ENCODE results near the gene LHX3. TPM values are rescaled to one million over a fixed set of nuclear protein-coding genes. Genes with fewer than 3 reads are reported as not detected.

The LHX3 gene
- total RNA-seq (2013; cell fraction: nucleolus; rRNA removed) = not detected in 2 replicates
- total RNA-seq (2014; rRNA removed) (not detected in 2 replicates), total RNA-seq (2014; rRNA removed; fragmentation: Illumina TruSeq; extraction: Trizol) (not detected in 2 replicates), total RNA-seq (2021) (not detected in 2 replicates), polyA plus RNA-seq (2011; rRNA removed) (not detected in 2 replicates), polyA plus RNA-seq (2014; fragmentation: Illumina TruSeq; extraction: Trizol) (not detected in 2 replicates), polyA plus RNA-seq (2014; fragmentation: Nextera tagmentation; extraction: Ambion mirVana) (not detected), polyA plus RNA-seq (2014; rRNA removed) (not detected in 2 replicates), polyA plus RNA-seq (2016; fragmentation: Nextera tagmentation; extraction: Ambion mirVana) (not detected), polyA minus RNA-seq (2011; rRNA and poly(A)+ RNA removed) (not detected in 2 replicates), Bru-seq, nascent RNA (percentile 8 among the genes with signal in this experiment), BruChase-seq, experiment 1, labeled RNA remaining after a 6-hour chase (percentile 14 among the genes with signal in this experiment), BruChase-seq, experiment 2, labeled RNA remaining after a 2-hour chase (percentile 16 among the genes with signal in this experiment)
- not detected for polyA plus RNA-seq (2011; ENCODE audit: low read depth)
- polyA plus RNA-seq (2011; cell fraction: cytosol; rRNA removed) = not detected in 2 replicates
- polyA plus RNA-seq (2011; cell fraction: nucleus; rRNA removed) = 0.06 TPM in 1 of 2 replicates, not detected in the other
- not detected in 2 replicates for polyA plus RNA-seq (2012)
- polyA minus RNA-seq (2011; cell fraction: cytosol; rRNA and poly(A)+ RNA removed) = not detected in 2 replicates
- polyA minus RNA-seq (2011; cell fraction: nucleus; rRNA and poly(A)+ RNA removed) = not detected in 2 replicates
- long read RNA-seq, experiment 1 = 0 reads
- long read RNA-seq, experiment 2 = 0 reads

GRCh38 chr9:136204838-136205706 lies at the start of gene LHX3:
TSS of gene LHX3 (minus strand) at chr9:136205128. CDS start at chr9:136205012, 116 bp downstream.
- Histone ChIP-seq H3K27me3 (replicated peaks in 1 of 2; ENCODE audit: control insufficient read depth in 2 of 2, insufficient read depth in 2 of 2, low read length in 1 of 2) (peaks cover 5 to 6% of the 10 kb centered on the region in 2 experiments; a peak in 3 of 4 replicates), H3K36me3 (ENCODE audit: control insufficient read depth in 2 of 2, insufficient read depth in 2 of 2, low read length in 1 of 2) (peaks cover 0 to 3% of the 10 kb centered on the region in 2 experiments; a peak in 3 of 4 replicates), H3K79me2 (ENCODE audit: control insufficient read depth, insufficient read depth, low read length) (no peaks in the 10 kb centered on the region), H3K9me3 (replicated peaks; ENCODE audit: control insufficient read depth, insufficient read depth, low read length) (no peaks in the 10 kb centered on the region), H4K20me1 (ENCODE audit: control insufficient read depth, insufficient read depth) (peaks cover 4% of the 10 kb centered on the region; the same call in 1 of the 2 replicates), H3K27ac (ENCODE audit: control insufficient read depth, insufficient read depth) (no peak within 1 kb of the TSS), H3K4me2 (ENCODE audit: control insufficient read depth, insufficient read depth) (no peak within 1 kb of the TSS), H3K9ac (ENCODE audit: control insufficient read depth, insufficient read depth, low read length) (no peak within 1 kb of the TSS), H2AFZ (ENCODE audit: control insufficient read depth, low read depth, low read length) (no peak within 1 kb of the TSS), H3K4me1 (ENCODE audit: control insufficient read depth, insufficient read depth, low read length) (no peaks in the 10 kb centered on the region), H3K4me3 (no peak within 1 kb of the TSS)
- in situ Hi-C loops (cut with MboI) = no loop called here
- ATAC-seq (peak; percentile 48), DNase-seq (ENCODE audit: low read depth, low spot score) (no peak), FAIRE-seq (no peak)
- intact Hi-C loops (cut with micrococcal nuclease; ENCODE audit: unreplicated experiment) = no loop called here
- WGBS (ENCODE audit: insufficient coverage, insufficient replicate concordance, low lambda C conversion rate, missing lambda C conversion rate) = 42% methylated on average over 40 of the region's 70 CpGs
- POLR2A ChIA-PET = no interaction called here
- RAD21 ChIA-PET (ENCODE audit: unreplicated experiment) = no interaction called here
- CTCF ChIA-PET = interaction anchor here (1.7 kb wide), 1 partner anchor 38 kb away, joined by 4 read pairs; no protein-coding TSS in a partner anchor
- SMC1A ChIA-PET (ENCODE audit: uncharacterized antibody, unreplicated experiment) = no interaction called here
- BruUV-seq (replicated peaks) = no TSS peak
- TF ChIP-seq ELK1 (IDR thresholded peaks at IDR 0.05; ENCODE audit: low read depth, low read length) (no peak), YBX1 (IDR thresholded peaks at IDR 0.05) (no peak), BACH1 (IDR thresholded peaks at IDR 0.05; ENCODE audit: borderline replicate concordance) (no peak), IKZF2 (IDR thresholded peaks at IDR 0.05) (no peak), REST (IDR thresholded peaks at IDR 0.05; ENCODE audit: low read depth, low read length) (peak; percentile 79), LARP7 (IDR thresholded peaks at IDR 0.05) (no peak), CREB1 (IDR thresholded peaks at IDR 0.05; ENCODE audit: low read depth) (no peak), IRF4 (IDR thresholded peaks at IDR 0.05; ENCODE audit: low read depth, low read length) (no peak)

Data from GM12878 (cell line).